ENCODE results near the gene EFEMP1.

The EFEMP1 gene

DNA sequence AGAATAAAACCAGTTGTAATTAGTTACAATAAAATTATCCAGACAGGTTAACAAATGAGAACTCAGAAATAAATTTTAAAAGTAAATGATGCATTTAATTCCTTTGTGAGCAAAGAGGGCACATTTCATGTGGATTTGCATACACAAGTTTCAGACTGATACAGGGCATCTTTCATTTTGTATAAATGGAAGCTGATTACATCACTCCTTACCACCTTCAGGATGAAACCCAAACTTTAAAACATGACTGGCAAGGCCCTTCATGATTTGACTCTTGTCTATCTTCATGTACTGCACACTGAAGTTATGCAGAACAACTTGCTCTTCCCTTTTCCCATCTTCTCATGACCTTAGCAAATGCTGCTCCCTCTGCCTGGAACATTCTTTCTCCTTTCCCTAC, 26.9 kb downstream of the EFEMP1 start:
- no peak for DNase-seq

GRCh38 chr2:55894720-55895119, 28.9 kb downstream of the EFEMP1 start:
- no peak for DNase-seq

- DNase-seq, result no peak
These were observed 31.9 kb downstream of the EFEMP1 start for GRCh38 chr2:55891671-55892094.

DNA sequence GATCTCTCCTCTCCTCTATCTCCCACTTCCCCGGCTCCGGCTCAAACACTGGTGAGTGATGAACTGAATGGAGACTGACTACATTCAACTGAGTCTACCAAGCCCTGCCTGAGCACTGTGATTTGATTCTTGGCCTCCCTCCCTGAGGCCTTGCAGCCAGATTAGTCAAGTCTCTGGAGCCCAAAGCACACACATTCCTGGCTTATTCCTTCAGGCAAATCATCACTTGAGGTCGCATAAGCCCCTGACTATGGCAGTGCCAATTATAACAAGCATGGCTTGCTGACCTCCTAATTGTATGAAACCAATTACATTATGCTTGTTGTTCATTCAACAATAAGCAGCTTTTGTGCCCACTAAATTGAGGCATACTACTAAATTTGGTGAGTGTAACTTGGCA, 34.6 kb downstream of the EFEMP1 start:
- no peak for DNase-seq

GRCh38 chr2:55887901-55888624, 35.5 kb downstream of the EFEMP1 start:
- no peak for DNase-seq

DNA sequence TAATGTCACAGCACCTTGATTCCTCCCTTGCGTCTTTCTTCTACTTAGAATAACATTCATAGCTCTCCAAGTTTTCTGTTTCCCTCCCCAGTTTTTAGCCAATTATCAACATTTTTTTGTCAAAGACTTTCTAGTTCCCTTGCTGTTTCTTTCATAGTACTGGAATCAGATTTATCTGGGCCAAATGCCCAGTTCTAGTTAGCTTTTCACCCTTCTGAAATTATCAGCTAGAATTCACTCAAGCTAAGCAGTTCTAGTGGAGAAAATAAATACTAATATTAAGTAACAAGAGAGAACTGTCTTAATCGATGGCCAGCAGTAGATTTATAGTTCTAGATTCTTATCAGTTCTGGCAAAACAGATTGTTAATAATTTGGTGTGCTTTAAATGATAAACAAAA, 36.2 kb downstream of the EFEMP1 start:
- DNase-seq, result no peak

- DNase-seq, result no peak
These were observed 37.7 kb downstream of the EFEMP1 start for GRCh38 chr2:55885944-55886281.

DNA sequence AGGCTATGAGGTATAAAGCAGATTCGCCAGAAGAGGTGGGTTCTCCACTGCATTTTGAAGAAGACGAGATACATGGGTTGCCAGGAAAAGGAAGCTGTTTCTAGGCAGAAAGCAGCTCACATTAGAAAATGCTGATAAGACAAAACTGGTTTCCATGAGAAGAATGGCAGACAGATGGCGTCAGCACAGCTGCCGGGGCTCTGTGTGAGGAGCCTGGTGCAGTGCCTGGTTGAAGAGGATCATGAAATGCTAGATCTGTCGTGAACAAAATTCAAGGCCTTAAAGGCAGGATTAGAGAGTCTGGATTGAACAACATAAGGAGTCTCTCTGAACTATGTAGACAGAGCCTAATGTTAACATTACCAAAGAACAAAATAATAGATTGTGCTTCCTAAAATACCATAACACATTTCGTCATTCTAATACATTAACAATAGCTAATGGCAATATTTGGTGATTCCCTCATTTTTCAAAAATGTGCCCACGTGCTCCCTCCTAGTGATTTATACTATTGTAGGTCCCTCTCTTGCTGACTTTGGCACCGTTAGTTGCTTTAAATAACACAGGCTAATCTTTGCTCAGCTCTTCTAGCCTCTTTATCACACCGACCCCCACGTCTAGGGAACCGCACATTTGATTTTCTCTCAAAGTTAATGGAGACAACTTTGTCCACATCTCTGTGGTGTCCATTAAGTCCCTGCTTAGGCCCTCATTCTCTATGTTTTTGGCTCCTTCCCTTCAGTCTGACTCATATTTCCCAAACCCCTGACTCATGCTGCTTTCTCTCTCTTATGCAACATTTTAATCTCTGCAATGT, 38.2 kb downstream of the EFEMP1 start:
- no peak for DNase-seq

DNA sequence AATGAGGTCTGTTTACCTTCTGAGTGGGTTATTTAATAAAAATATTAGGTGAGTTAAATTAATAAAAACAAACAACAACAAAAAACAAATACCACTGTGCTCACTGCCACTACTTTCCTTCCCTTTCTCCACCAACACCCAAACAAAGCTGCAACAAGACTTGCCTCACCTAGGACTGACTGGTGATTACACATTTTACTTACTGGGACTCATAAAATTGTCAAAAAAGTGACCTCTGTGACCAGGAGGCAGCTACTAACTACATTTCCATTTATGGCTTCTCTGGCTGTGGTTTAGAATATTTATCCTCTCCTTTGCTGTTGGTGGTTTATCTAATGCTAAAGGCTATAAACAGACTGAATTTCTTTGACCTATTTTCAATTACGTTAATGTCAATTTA, 39.8 kb downstream of the EFEMP1 start:
- DNase-seq, result no peak

GRCh38 chr2:55883357-55883756, 40.2 kb downstream of the EFEMP1 start:
- no peak for DNase-seq

DNA sequence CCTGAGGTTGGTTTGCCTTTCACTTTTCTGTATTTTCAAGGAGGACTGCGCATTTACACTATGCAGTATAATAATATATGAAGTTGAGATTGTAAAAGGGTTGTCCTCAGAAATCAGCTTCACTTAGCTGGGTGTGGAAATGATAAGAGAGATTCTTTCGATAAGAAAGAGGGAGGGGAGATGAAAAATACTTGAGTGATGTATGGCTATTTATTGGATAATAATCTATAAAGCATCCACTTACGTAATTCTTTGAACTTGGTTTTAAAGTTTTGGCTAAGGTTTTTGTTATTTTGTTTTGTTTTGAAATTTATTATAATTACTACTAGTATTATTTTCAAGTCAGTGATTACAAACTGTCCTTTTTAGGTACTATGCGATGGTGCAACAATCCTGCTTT, 40.6 kb downstream of the EFEMP1 start:
- DNase-seq, result no peak

DNA sequence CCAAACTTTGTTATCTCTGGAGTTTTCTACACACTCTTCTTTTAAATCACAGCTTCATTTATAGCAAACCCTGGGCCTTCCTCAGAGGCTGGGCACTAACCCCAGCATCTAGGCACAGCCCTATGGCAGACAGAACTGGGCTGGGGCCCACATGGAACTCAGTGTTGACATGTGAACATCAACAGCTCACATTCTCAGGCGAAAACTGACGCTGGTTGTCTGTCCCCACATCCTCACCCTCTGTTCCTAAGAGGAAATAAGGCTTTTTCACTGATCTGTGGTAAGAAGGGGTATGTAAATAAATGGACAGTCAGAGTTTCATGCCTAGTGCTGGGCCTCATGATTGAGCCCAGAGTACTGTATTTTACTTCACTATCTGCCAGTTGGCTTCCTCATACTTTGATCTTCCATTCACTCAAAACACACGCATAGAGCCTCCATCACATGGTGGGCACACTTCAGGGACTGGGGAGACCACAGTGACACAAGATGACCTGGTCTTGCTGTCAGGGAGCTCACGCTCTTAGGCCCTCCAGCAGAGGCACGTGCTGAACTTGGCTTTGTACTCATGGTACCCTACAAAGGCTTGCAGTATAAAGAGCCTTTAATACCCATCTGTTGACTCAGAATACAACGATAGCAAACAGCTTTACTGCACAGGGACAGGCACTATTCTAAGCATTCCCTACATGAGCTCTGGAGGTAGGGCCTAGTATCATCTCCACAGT, 43.0 kb downstream of the EFEMP1 start:
- no peak for DNase-seq

- DNase-seq, result no peak
These were observed 43.6 kb downstream of the EFEMP1 start for GRCh38 chr2:55879976-55880375.

- DNase-seq, result no peak
These were observed 46.5 kb downstream of the EFEMP1 start for GRCh38 chr2:55877087-55877436.

- no peak for DNase-seq
These were observed 47.0 kb downstream of the EFEMP1 start for GRCh38 chr2:55876429-55877086.

DNA sequence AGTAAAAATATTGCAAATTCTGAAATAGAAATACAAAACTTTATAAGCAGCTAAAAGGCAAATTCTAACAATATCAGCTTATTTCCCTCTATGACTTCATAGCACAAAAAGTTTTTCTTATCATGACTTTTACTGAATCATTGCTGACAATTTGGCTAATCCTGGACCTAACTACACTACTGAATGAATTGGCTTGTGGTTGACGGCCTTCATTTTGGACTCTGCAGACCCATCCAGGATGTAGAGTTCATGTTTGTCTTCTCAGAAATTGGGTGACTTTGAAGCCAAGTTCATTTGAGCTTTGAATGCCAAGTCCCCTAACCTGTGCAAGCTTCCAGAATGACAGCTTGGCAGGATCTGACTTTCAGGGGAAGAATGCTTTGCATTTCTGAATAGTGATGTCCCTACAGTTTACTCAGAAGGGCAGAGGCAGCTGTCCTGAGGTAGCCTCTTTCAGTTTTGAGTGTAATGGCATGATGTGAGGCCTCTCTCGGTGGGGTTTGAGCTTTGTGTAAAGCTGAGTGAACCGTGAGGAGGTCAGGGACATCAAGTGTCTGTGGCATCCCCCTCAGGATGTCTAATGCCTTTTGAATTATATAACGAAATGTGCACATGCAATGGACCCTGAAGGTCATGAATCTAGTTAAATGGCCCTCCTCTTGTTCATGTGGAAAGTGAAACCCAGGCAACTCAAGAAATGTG, 48.0 kb downstream of the EFEMP1 start:
- no peak for DNase-seq

DNA sequence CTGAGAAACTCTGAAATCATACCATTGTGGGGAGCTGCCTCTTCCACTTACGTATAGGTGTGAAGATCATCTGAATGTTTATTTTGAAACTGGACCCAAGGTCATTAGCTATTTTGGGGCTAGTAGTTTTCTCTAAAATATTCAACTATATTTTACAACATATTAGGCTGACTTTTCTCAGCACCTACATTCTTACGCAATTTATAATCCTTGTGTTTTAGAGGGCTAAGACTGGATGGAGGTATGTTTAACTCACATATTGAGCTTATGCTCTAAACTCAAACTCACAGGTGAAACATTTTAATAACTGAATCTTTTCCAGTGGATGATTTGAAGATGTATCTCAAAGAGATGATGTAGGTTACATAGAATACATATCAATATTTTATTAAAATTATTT, 49.2 kb downstream of the EFEMP1 start:
- no peak for DNase-seq

- DNase-seq, result no peak
These were observed 51.9 kb downstream of the EFEMP1 start for GRCh38 chr2:55871637-55872036.

DNA sequence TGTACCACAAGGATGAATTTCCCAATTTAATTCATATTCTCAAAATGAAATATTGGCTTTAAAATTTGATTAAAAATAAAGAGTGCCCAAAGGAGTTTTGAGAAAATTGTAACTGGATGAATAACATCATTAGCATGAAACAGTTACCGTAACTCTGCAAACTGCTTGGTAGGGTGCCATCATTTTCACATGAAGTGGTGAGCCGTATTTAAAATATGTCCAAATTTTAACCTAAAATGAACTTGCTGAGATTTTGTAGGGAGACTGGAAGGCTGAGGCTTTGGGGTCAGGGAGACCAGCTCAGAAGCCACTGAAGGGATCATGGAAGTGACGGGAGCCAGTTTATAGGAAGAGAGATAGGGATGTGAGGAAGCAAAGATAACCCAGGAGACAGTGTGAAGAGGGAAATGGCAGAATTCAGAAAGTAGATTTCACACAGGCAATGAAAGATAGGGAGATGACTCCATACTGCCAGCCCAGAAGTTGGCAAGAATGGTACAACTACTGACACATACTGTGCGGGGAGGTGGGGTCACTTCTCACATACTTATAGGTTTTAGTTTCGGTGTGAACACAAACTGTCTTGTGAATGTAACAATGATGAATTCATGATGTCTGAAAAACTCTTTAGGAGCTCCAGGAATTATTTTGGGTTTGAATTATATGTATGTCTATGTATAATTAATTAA, 53.8 kb downstream of the EFEMP1 start:
- no peak for DNase-seq

DNA sequence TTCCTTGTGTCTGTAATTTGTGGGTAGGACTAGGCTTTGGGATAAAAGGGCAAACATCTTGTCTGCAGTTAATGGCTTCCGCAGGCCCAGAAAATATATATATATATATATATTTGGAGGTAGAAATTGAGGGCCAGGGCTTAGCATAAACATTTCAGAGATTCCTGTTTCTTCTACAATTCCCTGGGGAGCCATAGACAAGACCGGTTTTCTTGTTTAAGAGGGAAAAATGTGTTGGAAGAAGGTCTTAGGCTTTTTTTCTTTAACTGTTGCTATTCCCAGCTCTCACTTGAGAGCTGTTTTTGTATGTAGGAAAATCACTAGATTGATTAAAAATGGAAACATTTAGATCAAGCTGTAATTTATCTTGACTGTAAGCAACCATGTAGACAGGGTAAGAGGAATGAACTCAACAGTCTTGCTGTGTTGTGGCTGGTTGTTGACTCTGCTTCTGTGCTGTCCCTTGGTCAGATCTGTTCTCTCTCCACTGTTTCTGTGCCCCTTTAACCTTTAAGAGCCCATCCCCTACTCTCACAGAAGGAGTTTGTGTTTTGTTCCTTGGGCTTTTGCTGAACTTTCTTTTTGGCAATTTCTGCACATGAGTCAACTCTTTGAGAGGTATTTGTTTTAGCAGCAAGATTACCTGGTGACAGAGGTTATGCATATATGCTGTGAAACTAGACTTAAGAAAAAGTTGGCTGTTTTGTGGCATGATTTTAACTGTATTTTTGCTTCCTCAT, 58.3 kb downstream of the EFEMP1 start:
- DNase-seq, result no peak

- no peak for DNase-seq
These were observed 59.1 kb downstream of the EFEMP1 start for GRCh38 chr2:55864351-55865084.
